HG02885 (cell line): ENCODE data around the gene CLC.

Experiments
- ATAC-seq: cut with Tn5 transposase; IDR thresholded peaks from one replicate; pipeline ENCODE4 v1.9.1; 2021; ENCODE audit warnings: mild to moderate bottlenecking; ENCODE audit not compliant: unreplicated experiment, poor library complexity

The CLC gene

GRCh38 chr19:39681416-39681815 lies 56.4 kb downstream of the CLC start:
- ATAC-seq, result no peak
